NCI-H187 treated with DMSO at 0.1 percent for 48 hours (cell line): ENCODE data around the gene EFNA1.

Source experiments
- DNase-seq: peaks from one replicate; lab custom pipeline; 2025; lab: John Stamatoyannopoulos, UW

EFNA1 gene

DNA sequence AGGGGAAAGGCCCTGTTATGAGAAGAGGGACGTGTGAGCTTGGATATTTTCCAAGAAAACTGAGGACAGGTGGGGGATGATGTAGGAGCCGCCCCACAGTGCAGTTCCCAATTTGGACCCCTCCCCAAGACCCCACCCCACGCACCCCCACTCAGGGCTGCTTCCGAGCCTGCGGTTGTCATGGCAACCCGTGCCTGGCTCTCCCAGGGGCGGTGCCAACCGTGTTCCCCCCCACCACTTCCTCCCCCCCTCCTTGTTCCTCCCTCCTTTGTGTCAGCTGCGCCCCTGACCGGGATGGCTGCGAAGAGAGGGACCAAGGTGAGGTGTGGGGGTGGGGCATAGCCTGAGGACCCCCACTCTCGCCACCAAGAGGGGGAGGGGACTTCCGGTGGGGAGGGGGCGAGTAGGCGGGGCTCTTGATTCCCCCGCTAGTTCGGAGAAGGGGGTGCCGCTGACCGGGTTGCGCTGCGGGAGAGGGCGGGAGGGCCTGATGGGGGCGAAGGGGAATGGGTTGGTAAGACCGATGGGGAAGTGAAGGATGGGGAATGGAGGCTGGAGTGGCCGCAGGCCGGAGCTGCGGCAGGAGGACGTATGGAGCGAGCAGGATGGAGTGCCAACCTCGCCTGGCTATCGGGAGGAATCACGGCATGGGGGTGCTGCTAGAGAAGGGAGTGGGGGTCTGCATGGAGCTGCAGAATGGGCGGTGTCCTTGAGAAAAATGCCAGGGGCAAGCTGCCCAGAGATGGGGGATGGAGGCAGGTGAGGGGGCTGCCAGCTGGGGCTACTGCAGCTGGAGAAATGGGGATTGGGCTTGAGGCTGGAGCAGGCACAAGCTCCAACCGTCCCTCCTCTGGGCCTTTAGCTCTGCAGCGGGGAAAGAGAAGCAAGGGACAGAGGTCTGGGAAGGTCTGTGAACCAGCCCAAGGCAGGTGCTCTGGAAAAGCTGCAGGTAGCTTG lies 46.9 kb downstream of the EFNA1 start:
- DNase-seq, result peak; percentile 40

DNA sequence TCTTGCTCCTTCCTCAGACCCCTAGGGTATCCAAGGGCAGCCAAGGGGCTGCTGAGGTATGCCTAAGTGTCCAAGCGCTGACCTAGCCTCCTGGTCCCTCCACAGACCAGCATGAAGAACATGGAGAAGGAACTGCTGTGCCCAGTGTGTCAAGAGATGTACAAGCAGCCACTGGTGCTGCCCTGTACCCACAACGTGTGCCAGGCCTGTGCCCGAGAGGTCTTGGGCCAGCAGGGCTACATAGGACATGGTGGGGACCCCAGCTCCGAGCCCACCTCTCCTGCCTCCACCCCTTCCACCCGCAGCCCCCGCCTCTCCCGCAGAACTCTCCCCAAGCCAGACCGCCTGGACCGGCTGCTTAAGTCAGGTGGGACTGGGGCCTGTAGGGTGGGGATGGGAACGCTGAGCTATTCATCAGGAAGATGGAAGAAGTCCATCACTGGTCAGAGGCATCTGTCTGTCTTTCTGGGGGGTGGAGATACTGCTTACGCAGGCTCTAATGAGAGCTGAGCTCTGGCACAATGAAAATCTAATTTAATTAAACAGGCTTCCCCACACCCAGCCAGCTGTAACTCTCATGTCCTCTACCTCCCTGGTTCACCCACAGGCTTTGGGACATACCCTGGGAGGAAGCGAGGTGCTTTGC lies 47.7 kb downstream of the EFNA1 start:
- no peak for DNase-seq

GRCh38 chr1:155175927-155176371 lies 48.3 kb downstream of the EFNA1 start:
- no peak for DNase-seq

DNA sequence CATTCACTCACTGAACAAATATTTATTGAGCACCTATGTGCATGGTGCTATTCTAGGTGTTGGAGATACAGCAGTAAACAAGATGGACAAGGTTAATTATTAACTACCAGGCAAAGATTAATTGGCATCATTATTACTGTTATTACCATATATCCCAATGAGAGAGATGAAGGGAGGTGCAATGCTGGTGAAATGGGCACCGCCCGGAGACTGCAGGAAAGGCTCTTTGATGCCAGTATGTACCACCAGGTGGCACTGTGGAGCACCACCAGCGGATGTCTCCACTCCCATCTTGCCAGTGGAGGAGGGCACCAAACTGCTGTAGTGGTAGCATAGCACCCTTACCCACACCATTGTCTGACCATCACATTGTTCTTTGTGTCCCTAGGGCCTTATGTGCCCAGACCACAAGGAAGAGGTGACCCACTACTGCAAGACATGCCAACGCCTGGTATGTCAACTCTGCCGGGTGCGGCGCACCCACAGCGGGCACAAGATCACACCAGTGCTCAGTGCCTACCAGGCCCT lies 48.9 kb downstream of the EFNA1 start:
- peak; percentile 46 for DNase-seq

- DNase-seq, result no peak
These were observed 49.7 kb downstream of the EFNA1 start for GRCh38 chr1:155177192-155177917.

DNA sequence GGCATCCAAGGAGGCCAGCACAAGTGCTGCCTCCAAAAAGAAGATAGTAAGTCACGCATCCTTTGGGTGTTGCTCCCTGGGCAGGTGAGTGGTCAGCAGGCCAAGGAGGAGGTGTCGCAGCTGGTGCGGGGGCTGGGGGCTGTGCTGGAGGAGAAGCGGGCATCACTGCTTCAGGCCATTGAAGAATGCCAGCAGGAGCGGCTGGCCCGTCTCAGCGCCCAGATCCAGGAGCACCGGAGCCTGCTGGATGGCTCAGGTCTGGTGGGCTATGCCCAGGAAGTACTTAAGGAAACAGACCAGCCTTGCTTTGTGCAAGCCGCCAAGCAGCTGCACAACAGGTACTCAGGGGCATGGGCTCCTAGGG lies 50.2 kb downstream of the EFNA1 start:
- DNase-seq, result no peak

- DNase-seq, result no peak
These were observed 50.9 kb downstream of the EFNA1 start for GRCh38 chr1:155178441-155179111.

GRCh38 chr1:155179112-155180031 lies 51.7 kb downstream of the EFNA1 start:
- DNase-seq, result no peak

DNA sequence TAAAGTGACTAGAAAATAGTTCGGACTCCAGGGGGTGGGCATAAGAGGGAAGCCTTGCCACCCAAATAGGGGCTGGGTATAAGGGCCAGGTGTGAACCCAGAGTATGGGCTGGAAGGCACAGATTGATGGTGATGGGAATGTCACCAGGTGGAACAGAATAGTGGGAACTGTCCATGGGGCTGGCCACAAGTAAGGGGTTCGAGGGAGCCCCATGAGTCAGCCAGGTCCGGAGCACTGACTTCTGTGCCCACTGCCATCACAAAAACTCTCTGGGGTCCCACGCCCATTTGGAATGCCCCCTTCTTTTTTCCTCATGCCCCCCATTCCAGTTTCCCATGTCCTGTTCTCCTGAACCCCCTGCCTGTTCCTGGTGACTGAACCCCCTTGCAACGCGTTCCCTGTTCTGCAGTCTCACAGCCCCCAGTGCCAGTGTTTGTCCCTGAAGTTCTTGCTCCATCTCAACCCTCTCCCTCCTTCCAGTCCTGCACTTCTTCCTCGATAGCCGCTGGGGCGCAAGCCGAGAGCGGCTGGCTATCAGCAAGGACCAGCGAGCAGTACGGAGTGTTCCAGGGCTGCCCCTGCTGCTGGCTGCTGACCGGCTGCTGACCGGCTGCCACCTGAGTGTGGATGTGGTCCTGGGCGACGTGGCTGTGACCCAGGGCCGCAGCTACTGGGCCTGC lies 53.8 kb downstream of the EFNA1 start:
- no peak for DNase-seq

- DNase-seq, result no peak
These were observed 54.4 kb downstream of the EFNA1 start for GRCh38 chr1:155182052-155182550.

GRCh38 chr1:155183775-155184221 lies 56.1 kb downstream of the EFNA1 start:
- no peak for DNase-seq

DNA sequence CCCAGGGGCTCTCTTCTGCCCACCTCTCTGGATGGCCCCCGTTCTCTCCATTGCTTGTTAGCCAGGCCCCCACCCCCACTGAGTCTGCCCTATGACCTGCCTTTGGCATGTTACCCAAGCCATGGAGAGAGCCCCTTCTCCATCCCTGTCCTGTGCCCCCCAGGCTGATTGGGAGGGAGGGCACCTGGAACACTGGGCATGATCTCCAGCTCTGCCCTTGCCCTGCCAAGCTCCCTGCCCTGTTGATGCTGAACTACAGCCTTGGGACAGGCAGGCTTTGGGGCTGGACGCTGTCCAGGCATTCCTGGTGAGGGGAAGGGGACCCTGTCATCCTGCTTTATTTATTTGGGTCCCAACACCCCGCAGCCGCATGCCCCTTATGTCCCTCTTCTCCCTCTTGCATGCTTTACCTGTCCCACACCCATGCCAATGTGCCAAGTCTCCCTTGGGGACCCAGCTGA lies 56.7 kb downstream of the EFNA1 start:
- no peak for DNase-seq
